CD1c-positive myeloid dendritic cell (primary cell): ENCODE results near the gene RPL11.
"Not testable (repeated sequence)": the region's sequence is repeated elsewhere in the genome, so short reads cannot be mapped to it uniquely, and the experiment has no call there.

Experiments used
- DNase-seq: peaks from one replicate; pipeline ENCODE4 v3.0.0-alpha.2; 2016; ENCODE audit errors: extremely low spot score

RPL11 gene

DNA sequence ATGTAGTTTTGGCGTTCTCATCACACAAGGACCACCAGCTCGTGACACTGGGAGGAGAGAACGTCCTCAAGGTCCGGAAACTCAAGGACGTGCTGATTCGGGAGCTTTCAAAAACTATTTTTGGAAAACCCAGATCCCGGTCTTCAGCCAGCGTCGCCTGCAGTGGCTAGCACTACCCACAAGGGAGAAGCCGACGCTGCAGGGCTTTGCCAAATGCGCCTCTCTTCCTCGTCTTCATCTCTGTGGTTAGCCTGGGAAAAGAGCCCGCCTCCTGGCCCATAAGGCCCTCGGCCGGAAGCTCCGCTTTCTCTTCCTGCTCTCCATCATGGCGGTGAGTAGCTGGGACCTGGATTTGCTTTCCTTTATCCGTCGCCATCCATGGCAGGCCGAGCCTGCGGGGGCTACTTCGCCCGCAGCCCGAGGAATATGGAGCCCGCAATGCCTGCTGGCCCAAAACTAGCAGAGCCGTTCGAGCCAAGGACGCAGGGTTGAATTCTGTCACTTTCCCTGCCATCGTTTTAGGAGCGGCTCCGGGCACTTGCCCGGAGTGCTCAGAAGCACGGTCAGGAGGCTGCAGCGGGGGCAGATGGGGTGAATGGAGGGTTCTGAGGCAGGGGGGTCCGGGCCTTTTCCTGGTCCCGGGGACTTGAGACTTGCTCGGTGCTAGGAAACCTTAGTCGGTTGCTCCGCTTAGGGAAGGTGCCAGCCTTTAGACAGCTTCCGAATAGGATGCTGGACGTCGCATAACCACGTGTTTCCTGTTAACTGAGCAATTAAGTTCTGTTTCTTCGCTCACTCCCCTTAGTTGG lies at the start of gene RPL11:
RPL11 (plus strand) TSS at position 308 of the 809 bp plus-strand sequence; CDS start at position 326, 18 bp downstream.
- DNase-seq: peak; percentile 96

DNA sequence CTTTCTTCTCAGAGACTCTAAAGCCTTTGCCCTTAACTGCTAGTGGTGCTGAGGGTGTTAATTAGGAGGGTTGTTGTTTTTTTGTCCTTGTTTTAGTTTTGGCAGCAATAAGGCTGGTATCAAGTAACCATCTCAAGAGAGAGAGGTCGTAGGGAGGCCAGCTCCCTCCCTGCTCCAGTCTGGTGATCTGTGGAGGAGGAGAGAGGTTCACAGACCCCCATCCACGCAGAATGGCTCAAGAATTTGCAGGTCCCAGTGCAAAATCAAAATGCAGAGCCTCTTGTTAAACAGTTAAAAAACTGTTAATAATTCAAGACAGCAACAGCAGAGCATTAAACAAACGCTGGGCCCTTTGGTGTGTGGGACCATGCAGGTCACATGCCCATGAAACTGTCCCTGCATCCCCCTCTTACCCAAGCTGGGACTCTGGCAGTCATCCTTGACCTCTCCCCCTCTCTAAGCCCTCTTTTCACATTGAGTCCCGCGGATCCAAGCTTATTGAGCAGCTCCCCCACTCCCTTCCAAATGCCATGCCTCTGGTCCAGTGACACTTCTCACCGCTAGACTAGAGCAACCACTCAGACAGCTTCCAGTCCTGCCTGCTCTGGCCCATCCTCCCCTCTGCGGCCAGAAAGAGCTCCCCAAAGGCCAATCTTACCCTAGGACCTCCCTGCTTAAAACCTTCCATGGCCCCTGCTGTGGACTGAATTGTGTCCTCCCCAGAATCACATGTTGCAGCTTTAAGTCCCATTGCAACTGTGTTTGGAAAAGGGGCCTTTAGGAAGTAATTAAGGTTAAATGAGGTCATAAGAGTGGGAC lies 47.7 kb upstream of the RPL11 start:
- DNase-seq: no peak

DNA sequence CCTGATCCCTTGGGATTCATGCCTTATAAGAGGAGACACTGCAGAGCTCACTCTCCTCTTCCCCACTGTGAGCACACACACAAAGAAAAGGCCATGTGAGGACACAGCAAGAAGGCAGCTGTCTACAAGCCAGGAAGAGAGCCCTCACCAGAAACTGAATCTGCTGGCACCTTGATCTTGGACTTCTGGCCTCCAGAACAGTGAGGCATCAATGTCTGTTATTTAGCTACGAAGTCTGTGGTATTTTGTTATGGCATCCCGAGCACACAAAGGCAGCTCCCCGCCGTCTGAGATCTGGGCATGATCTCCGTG lies 47.1 kb upstream of the RPL11 start:
- DNase-seq: no peak

DNA sequence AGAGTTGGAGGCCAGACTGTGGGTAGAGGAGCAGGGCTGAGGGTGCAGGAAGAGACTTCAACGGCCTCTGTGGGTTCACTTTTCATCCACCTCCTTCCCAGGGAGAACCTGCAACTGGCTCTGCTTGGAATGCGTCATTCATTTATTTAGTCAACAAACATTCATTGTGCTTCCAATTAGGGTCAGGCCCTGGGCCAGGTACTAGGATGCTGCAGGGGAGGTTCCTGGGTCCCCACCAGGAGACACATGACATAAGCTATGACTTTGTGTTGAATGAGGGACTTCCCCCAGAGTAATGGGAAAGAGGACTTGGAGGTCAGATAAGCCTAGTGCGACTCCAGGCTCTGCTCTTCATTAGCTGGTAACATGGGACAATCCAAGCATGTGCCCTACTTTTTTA lies 46.3 kb upstream of the RPL11 start:
- DNase-seq: no peak

DNA sequence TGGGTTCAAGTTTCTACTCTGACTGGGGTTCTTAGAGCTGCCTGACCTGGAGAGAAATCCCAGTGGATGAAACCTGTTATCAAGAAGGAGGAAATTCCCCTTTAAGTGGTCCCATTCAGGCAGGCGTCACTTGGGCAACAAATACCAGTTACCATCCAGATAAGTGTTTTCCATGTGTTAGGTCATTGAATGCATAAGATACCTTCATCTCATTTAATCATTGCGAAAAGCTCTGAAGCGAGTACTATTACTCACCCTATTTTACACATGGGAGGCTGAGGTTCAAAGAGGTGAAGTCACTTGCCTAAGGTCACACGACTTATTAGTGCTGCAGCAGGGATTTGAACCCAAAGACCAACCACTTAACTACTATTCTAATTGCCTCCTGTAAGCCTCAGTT lies 45.5 kb upstream of the RPL11 start:
- no peak for DNase-seq

DNA sequence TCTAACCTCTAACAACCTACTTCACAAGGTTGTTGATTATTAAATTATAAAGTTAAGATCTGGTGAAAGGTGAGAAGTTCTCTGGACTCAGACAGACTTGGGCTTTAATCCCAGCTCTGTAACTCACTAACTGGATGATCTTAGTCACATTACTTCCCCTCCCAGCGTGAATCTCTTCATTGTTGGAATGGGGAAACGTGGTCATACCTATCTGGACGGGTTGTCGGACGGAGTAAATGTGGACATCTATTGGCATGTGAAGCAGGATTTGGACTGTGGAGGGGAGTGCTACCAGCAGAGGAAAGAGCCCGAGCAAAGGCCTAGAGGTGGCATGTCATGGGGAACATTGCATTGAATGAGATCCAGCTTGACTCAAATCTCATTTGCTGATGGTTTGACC lies 45.1 kb upstream of the RPL11 start:
- no peak for DNase-seq

DNA sequence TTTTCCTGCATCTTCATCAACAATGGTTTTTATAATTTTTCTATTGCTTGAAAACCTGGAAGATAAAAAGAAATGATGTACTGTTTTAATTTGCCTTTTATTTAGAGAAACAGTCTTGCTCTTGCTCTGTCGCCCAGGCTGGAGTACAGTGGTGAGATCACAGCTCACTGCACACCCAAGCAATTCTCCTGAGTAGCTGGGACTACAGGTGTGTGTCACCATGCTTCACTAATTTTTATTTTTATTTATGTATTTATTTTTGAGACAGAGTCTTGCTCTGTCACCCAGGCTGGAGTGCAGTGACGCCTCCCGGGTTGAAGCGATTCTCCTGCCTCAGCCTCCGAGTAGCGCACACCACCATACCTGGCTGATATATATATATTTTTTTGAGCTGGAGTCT lies 43.0 kb upstream of the RPL11 start:
- no peak for DNase-seq

DNA sequence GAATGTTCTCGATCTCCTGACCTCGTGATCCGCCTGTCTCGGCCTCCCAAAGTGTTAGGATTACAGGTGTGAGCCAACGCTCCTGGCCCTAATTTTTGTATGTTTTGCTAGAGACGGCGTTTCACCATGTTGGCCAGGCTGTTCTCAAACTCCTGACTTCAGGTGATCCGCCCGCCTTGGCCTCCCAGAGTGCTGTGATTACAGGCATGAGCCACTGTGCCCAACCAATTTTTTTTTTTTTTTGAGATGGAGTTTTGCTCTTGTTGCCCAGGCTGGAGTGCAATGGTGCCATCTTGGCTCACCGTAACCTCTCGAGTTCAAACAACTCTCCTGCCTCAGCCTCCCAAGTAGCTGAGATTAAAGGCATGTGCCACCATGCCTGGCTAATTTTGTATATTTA lies 42.4 kb upstream of the RPL11 start:
- not testable (repeated sequence) for DNase-seq

DNA sequence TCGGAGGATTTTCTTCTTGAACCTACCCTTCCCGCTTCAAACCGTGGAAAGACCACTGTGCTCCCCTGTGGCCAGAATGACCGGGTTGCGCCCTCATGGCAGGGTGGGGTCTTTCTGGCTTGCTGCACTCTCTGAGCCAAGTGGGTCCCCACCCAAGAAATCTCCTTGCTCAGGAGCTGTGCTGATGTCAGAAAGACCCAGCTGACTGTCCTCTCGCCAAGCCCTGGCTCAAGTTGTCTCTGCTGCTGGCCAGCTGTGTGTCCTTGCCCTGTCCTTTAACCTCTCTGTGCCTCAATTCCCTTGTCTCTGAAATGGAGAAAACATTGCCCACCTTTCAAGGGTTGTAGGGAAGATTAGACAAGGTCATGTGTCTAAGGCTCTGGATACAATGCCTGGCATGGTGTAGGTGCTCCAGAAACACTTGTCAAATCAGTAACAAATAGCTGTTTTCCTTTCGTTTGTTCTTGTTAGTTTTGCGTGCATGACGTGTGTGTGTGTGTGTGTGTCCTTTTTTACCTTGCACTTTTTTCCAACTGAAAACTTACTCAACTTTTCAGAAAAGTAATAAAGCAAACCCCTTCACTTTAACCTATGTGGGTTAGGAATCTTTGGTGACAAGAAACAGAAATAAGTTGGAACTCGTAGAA lies 41.1 kb upstream of the RPL11 start:
- no peak for DNase-seq

DNA sequence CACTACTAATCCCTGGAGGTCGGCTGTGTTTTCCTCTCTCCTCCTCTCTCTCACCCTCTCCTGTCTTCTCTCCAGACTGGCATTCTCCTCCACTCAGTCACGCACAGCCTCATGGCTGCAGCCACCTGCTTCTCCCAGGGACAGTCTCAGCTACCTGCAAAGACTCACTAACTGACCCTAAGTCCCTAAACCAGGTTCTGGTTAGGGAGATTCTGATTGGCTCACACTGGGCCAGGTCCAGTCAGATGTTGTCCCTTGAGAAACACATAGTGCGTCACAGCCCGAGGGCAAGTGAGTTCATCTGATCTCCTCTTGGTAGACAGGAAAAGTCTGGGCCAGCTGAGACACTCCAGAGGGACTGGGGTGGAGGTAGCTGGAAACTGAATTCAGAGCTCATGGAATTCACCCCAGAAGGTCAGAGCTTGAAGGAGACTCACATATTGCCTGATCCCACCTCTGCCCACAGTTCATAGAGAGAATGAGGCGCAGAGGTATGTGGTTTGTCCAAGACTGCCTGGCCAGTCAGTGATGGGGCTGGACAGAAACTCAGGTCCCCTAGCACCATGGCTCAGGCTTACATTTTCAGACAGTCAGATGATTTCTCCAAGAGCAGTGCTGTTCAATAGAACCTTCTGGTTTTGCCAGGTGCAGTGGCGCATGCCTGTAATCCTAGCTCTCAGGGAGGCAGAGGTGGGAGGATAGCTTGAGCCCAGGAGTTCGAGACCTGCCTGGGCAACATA lies 40.4 kb upstream of the RPL11 start:
- DNase-seq: no peak

DNA sequence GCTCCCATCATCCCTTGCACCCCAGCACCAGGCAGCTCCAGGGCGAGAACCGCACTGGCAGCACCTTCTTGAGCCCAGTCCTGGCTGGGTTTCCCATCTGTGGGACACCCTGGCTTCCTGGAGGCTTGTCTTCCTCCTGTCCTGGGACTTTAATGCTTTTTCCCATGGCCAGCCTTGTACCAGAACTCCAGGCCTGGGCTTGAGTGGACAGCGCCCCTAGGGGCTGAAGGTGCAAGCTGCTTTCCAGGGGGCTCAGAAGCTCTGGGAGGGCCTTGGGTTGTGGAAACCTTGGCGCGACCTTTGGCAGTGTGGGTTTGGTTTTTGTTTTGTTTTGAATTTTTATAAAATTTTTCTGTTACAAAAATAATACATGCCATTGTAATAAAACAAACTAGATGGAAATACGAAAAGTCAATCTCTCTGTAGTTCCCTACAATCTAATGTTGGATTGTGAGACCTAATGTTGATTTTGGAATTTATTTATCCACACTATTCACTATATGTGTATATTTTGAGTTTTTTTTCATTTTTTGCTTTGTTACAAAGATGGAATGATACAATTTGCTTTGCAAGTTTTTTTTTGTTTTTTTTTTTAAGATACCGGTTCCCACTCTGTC lies 33.8 kb upstream of the RPL11 start:
- DNase-seq: peak; percentile 58

DNA sequence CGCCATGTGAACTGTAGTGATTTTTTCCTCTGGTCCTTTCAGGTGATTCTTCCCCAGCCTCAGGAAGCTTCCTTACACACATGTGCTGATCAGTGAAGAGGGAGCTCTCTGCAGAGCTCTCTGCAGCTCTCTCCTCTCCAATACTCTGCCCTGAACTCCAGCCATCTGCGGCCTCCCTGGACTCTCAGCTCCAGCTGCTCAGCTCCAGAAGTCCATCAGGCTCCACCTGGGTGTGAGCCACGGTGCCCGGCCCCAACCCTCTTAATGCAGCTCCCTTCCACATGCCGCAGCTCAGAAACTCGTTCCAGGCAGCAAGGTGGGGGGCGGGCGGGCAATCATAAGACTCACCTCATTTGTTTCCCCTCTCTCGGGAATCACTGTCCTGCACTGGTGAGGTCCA lies 30.9 kb upstream of the RPL11 start:
- DNase-seq: no peak

DNA sequence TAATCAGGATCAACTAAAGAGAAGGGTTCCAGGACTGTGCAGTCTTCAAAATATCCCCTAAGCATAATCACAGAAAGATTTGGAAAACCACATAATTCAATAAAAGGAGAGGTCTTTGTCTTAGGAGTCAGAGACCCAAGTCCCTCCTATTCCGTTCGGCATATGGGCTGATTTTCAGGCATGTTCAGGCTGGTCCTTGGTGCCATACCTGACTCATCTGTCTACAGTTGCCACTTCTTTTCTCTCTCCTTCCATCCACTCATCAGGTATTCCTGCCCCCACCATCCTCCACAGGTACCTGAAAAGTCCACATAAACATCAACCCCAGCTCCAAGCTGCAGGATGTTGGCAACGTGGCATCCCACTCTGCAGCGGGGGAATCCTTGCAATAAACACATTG lies 29.7 kb upstream of the RPL11 start:
- no peak for DNase-seq

DNA sequence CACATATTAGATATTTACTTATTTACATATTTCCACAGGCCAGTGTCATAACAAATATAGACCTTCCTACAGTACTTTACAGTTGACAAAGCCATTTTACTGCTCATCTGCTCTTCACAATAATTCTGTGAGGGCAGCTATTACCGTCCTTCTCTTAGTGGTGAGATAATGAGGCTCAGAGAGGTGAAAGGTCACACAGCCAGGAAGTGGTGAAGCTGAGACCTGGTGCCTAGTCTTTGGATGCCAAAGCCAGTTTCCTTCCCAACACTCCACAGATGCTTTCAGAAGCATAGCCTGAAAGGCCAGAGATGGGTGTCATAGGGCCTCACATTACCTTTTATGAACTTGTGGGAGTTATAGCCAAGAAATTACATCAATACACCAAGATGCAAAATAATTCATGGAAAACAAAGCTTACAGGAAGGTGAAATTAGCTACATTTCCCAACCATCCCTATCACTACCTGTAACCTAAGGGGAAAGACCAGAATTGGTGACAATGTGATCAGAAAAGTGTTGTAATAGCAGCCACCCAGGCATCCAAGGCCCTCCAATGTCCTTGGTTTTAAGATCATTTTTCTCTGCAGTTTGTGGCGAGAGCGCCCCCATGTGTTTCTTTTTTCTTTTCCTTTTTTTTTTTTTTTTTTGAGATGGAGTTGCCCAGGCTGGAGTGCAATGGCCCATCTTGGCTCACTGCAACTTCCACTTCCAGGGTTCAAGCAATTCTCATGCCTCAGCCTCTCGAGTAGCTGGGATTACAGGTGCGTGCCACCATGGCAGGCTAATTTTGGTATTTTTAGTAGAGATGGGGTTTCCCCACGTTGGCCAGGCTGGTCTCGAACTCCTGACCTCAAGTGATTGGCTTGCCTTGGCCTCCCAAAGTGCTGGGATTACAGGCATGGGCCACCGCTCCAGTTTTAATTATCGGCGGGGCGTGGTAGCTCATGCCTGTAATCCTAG lies 26.5 kb upstream of the RPL11 start:
- DNase-seq: peak; percentile 6

DNA sequence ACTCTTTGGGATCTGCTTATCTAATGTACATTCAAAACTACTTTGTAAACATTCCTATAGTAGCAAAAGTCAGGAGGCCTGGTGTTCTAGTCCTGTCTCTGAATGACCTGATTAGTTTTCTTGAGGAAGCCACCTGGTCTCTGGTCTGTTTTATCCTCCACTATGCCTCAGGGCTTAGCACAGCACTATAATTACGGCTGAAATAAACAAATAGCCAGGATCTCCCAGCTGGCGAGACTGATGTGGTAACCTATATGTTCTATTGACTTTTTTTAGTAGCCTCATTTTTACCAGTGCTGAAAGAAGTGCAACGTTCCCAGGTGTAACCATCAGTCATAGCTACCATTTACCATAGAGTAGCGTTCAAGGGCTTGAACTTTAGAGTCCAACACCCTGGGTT lies 24.2 kb upstream of the RPL11 start:
- DNase-seq: no peak

DNA sequence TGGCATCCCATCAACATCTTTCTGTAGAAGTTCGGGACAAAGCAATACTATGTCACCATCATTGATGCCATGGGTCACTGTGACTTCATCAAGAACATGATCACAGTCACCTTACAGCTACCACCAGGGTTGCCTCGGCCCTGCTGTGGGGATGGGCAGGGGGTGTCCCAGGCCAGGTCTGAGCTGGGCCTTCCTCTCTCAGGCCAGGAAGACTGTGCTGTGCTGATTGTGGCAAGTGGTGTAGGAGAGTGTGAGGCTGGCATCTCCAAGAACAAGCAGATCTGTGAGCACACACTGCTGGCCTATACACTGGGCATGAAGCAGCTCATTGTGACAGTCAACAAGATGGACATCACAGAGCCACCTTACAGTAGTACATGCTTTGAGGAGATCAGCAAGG lies 20.9 kb upstream of the RPL11 start:
- DNase-seq: no peak

DNA sequence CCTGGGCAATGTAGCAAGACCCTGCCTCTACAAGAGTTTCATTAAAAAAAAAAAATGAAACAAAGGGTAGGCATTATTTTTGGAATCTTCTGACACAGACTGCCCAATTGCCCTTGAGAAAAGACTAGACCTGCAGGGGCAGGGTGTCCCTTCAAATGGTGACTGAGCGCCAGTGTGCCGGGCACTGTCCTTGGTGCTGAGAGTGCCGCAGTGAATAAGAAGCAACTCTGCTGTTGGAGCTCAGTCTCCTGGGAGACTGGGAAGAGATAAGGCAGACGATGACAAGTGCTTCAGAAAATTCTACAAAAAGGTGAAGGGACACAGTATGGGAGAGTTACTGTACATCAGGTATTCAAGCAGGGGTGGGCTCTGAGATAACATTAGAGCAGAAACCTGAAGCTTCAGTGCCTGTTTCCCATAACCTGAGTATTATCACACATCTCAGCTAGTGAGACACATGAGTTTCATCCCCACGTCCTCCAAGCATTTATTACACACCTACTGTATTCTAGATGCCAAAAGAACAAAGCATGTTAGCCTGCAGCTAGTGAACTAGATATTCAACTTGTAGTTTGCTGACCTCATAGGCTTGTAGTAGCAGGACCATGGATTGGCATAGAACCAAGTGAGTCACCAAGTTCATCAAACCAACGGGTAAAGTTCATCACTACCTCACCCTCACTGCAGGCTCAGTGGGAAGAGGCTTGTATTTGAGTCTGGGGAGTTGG lies 18.4 kb upstream of the RPL11 start:
- DNase-seq: no peak

DNA sequence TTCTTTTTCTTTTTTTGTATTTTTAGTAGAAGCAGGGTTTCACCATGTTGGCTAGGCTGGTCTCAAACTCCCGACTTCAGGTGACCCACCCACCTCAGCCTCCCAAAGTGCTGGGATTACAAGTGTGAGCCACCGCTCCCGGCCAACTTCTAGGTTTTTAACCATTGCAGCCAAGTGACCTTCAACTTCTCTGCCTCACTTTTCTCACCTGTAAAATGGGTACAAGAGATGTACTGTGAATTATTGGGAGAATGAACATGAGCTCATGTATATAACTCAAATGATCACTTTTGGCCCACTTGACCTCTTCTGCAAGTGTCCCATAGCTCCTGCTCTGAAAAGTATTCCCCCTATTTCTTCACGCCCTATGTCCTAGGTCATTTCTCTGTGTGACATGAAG lies 11.8 kb upstream of the RPL11 start:
- no peak for DNase-seq

DNA sequence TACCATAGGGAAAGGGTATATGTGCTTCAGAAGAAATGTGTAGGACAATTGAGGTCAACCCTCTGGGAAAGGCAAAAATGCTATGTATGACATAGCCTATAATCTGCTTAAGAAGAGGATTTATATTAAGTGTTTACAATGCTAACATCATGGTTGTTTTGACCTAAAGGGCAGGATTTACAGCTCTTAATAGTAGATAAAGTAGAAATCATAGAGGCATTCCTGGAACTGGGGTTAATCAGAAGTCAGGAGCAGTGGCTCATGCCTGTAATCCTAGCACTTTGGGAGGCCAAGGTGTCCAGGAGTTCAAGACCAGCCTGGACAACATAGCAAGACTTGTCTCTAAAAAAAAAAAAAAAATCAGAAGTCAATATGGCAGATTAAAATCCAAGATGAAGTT lies 8.7 kb upstream of the RPL11 start:
- no peak for DNase-seq

DNA sequence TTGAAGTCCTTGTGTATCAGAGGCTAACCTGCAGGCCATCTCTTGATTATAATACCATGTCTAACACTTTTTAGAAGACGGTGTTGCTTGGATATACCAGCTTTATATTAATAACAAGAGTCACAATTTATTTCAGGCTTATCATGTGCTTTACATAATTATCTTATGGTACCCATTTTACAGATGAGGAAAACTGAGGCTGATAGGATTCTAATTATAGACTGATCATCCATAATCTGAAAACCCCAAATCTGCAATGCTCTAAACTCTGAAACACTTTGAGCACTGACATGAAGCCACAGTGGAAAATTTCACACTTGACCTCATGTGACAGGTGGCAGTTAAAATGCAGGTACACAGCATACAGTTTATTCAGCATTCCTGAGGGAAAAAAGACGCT lies 7.2 kb upstream of the RPL11 start:
- DNase-seq: no peak
